Kidney epithelial cell (primary cell): ENCODE measurements around the gene BTBD7. TPM values are rescaled to one million over a fixed set of nuclear protein-coding genes. Genes with fewer than 3 reads are reported as not detected.

Experiments used
- DNase-seq: peaks from one replicate; pipeline ENCODE4 v3.0.0-alpha.2; 2010; ENCODE audit warnings: low read depth
- H3K27me3 ChIP-seq: 2 replicates; pipeline ENCODE4 v1.6.0; 2011; ENCODE audit warnings: low read length; ENCODE audit not compliant: control insufficient read depth, insufficient read depth
- H3K36me3 ChIP-seq: 2 replicates; pipeline ENCODE4 v1.5.1; 2011; ENCODE audit warnings: low read length; ENCODE audit not compliant: control insufficient read depth, insufficient read depth
- H3K4me3 ChIP-seq: 2 replicates; pipeline ENCODE4 v1.5.1; 2011; ENCODE audit warnings: low read depth, mild to moderate bottlenecking, control low read depth, low read length
- CTCF ChIP-seq: IDR thresholded peaks from 2 replicates; pipeline ENCODE4 v1.5.1; 2011; ENCODE audit warnings: mild to moderate bottlenecking, moderate library complexity, low read length, control low read depth, inconsistent platforms; ENCODE audit not compliant: insufficient read depth, poor library complexity, severe bottlenecking
- total RNA-seq: library from RNA; depleted of rRNA; stranded (reverse); fragments of >200 nt; gene quantifications from 2 replicates; pipeline ENCODE4 v1.2.3, GENCODE V29; 2015

The BTBD7 gene
- total RNA-seq, 1 donor from 2014 or later, result 29.6 TPM

GRCh38 chr14:93326196-93326595 lies 6.6 kb downstream of the BTBD7 start:
- no peak for DNase-seq
- Histone ChIP-seq H3K36me3 (no peaks in the 10 kb centered on the region), H3K27me3 (no peaks in the 10 kb centered on the region), H3K4me3 (no peak overlapping the region)
- no peak for TF ChIP-seq CTCF

- DNase-seq, result no peak
- Histone ChIP-seq H3K27me3 (no peaks in the 10 kb centered on the region), H3K36me3 (no peaks in the 10 kb centered on the region), H3K4me3 (no peak overlapping the region)
- TF ChIP-seq CTCF, result no peak
Observed at GRCh38 chr14:93323600-93324174, 9.1 kb downstream of the BTBD7 start.

GRCh38 chr14:93322929-93323599 lies 9.8 kb downstream of the BTBD7 start:
- no peak for TF ChIP-seq CTCF
- no peaks in the 10 kb centered on the region for H3K36me3 ChIP-seq
- no peak for DNase-seq
- no peak overlapping the region for H3K4me3 ChIP-seq
- H3K27me3 ChIP-seq, result no peaks in the 10 kb centered on the region

GRCh38 chr14:93320489-93320888 lies 12.3 kb downstream of the BTBD7 start:
- Histone ChIP-seq H3K36me3 (no peaks in the 10 kb centered on the region), H3K27me3 (no peaks in the 10 kb centered on the region), H3K4me3 (no peak overlapping the region)
- DNase-seq, result no peak
- no peak for TF ChIP-seq CTCF

GRCh38 chr14:93319958-93320357 lies 12.9 kb downstream of the BTBD7 start:
- no peaks in the 10 kb centered on the region for H3K27me3 ChIP-seq
- H3K4me3 ChIP-seq, result no peak overlapping the region
- H3K36me3 ChIP-seq, result no peaks in the 10 kb centered on the region
- DNase-seq, result no peak
- no peak for TF ChIP-seq CTCF

- TF ChIP-seq CTCF, result no peak
- no peak overlapping the region for H3K4me3 ChIP-seq
- no peak for DNase-seq
- H3K36me3 ChIP-seq, result no peaks in the 10 kb centered on the region
- no peaks in the 10 kb centered on the region for H3K27me3 ChIP-seq
Observed at GRCh38 chr14:93319494-93319893, 13.3 kb downstream of the BTBD7 start.
